HL-60/S4 treated with phorbol 12-myristate 13-acetate at 8.2 ng/mL for 4 days and 3 days (cell line): ENCODE data around the gene ANKFN1.

Experiments used
- in situ Hi-C: fragments of 300-500 bp; cut with MboI; formaldehyde crosslinking; loops from 2 replicates; pipeline ENCODE4 v1.15.0; 2022; ENCODE audit warnings: low sequenced_read_pairs

ANKFN1 gene

DNA sequence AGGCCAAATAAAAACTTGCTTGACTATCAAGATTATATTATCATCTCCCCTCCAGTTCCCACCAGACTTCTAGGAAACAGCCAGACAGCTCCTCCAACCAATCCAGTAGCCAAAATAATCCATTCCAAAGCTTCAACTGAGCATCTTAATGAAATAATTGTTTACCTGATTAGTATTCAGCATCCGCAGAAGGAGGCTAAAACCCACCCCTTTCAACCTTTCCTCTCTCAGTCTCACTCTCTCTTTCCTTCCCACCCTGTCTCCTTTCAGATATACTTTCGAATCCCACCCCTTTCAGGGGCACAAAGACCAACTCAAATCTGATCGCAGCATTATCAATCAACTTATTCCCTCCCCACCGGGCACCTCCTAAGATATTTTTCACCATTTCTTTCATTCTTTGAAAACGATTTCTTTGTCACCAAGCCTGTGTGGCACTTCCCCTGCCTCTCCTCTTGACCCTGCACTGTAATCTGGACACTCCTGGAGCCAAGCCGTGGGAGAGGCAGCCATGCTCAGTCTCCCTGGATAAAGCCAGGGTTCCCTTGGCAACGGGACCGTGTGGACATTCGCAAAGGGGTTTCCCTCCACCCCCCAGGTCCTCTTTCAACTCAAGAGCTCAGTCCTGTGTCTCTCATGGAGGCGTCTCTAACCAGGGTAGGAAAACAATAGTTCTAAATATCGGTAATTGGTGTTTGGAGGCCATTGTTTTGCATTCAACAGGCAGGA lies at the start of gene ANKFN1:
Gene ANKFN1 (plus strand): TSS at position 602 of the 729 bp plus-strand sequence. CDS start 59,193 bp downstream, outside the sequence.
- in situ Hi-C loops = no loop called here

- in situ Hi-C loops = no loop called here
These were observed 44.4 kb upstream of the ANKFN1 start for GRCh38 chr17:56108811-56109284.

DNA sequence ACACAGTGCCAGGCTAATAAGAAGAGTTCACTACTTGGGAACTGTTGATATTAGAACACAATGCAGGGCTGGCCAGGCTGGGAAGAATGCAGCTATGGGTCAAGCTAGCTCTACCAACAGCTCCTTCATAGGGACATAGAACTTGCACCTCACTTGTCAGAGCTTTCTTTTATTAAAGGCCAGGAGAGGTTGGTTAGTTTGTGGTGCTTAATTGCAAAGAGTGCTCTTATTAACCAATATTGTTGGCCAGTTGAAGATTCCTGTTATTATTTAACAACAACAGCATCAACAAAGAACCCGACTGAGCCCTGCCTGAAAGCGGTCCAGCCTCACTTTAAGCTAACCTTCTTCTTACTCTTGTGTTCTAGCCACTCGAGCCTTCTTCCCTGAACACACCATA lies 43.4 kb upstream of the ANKFN1 start:
- in situ Hi-C loops = no loop called here

DNA sequence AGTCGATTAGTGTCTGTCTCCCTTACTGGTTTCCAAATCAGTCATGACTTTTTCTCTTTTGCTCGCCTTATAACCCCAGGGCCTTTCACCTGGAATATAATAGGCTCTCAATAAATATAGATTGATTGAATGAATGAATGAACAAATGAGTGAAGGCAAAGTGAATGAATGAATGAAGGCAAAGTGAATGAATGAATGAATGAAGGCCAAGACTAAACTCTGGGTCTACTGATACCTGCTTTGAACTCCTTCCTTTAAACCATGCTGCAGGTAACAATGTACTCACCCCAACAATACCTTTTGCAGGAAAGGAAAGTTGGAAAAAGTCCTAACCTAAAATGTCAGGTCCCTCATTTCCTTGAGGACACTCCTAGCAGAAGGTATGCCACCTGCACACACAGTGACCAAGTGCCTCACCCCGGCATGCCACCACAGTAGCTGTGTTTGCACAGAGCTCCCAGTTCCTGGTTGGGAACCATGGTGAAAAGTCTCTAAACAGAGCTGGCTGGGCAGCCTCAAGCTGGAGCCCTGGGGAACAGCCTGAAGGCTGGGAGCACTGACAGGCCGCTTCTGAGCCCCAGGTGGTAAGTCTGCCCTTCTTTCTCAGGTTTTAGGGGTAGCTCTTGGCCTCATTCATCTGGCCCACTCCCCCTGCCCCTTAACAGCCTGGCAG lies 42.7 kb upstream of the ANKFN1 start:
- in situ Hi-C loops = no loop called here

- in situ Hi-C loops = no loop called here
These were observed 41.4 kb upstream of the ANKFN1 start for GRCh38 chr17:56111706-56112485.

DNA sequence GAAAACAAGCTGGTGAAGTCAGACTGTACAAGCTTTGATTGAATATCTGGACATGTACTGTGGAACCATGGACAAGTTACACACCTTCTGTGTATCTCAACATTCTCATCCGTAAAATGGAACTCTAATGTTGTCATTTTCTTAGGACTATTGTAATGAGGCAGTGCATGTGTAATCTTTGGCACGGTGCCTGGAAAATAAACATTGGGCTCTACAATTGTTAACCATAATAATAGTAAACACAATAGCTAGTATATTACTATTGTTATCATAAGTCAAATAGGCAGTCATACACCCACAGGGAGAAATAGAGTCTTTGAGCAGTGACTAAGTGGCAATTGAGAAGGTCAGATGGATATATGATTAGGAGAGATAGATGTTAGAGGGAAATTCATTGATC lies 39.8 kb upstream of the ANKFN1 start:
- in situ Hi-C loops = no loop called here

GRCh38 chr17:56114469-56114868 lies 38.8 kb upstream of the ANKFN1 start:
- in situ Hi-C loops = no loop called here

DNA sequence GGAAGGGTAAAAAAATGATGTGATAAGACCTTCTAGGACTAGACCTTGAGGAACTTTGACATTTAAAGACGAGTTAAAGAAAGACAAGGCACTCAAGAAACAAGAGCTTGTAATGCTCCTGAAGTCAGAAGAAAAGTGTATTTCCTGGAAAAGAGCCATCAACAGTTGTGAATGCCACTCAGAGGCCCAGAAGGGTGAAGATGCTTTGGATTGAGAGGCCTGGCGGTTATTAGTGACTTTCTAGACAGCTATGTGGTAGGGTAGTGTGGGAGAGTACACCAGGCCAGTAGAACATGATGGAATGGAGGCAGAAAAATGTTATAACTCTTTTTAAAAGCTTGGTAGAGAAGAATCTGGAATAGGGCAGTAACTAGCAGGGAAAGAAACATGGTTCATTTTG lies 34.1 kb upstream of the ANKFN1 start:
- in situ Hi-C loops = no loop called here

GRCh38 chr17:56119936-56120335 lies 33.3 kb upstream of the ANKFN1 start:
- in situ Hi-C loops = no loop called here

- in situ Hi-C loops = no loop called here
These were observed 31.9 kb upstream of the ANKFN1 start for GRCh38 chr17:56121191-56122051.

DNA sequence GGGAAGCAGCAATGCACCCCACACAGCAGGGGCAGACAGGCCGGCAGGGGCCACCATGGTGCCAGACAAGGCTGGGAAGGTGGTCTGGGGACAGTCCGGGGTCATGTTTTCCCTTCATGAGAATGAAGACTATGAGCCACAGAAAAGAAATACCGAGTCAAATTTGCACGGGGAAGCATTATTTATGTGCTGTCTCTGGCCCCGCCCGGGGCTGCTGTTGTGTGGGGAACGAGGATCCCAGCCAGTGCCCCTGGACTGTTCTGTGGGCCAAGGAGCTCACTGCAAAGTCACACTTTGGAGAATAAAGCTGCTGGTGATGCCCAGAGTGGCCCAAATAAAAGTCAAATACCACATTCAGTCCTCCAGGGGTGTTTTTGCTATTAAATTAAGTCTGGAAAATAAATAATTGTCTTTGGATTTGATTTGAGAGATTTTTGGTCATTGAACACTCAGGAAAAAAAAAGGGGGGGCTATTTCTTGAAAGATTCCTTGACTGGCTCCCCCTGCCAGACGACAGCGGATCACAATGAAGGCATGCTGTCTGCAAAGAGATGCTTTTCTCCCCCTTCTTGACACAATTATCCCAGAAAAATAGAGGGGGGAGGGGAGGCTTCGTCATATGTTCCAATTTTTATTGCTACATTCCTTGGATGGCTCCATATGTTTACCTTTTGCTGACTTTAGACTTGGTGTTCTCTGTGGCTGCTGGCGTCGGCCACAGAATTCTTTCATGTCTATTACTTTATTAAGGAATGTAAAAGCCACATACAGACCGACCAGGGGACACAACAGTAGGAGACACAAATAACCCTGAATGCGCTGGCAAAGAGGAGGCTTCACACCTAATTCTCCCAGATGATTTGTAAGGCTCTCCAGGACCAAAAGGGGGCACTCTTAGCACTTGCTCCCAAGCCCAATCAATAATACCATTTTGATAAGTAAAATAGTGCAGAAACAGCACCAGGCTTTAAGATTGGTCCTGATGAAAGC lies 27.1 kb upstream of the ANKFN1 start:
- in situ Hi-C loops = no loop called here

- in situ Hi-C loops = no loop called here
These were observed 23.2 kb upstream of the ANKFN1 start for GRCh38 chr17:56130026-56130425.

GRCh38 chr17:56130631-56131030 lies 22.6 kb upstream of the ANKFN1 start:
- in situ Hi-C loops = no loop called here

DNA sequence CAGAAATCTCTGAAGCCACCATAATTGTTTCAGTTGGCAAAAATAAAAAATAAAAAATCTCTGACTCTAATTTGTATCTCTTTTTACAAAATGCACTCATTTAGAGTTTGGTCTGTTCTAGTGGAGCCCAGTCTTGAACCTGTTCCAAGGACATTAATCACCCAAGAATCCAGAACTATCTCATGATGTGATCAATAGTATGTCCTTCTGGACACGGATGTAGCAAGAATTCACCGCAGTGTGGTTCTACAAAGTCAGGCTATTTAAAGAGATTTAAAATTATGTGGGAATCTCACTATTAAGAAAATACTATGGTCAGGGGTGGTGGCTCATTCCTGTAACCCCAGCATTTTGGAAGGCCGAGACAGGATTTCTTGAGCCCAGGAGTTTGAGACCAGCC lies 21.8 kb upstream of the ANKFN1 start:
- in situ Hi-C loops = no loop called here

DNA sequence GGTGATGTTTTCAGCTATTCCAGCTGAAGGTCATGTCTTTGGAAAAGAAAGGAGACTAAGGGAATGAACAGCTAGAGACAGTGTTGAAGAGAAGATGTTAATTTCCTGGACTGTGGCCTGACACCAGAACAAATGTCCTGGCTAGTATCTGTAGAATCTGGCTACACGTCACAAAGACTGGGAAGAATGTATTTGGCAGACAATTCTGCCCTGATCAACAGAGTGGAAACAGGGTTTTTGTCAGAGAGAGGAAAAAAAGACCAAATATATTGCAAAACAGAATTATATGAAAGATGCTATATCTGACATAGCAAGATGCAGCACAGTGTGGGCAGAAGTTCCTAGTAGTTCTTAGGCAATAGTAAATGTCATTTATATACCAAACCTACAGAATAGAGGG lies 17.0 kb upstream of the ANKFN1 start:
- in situ Hi-C loops = no loop called here

DNA sequence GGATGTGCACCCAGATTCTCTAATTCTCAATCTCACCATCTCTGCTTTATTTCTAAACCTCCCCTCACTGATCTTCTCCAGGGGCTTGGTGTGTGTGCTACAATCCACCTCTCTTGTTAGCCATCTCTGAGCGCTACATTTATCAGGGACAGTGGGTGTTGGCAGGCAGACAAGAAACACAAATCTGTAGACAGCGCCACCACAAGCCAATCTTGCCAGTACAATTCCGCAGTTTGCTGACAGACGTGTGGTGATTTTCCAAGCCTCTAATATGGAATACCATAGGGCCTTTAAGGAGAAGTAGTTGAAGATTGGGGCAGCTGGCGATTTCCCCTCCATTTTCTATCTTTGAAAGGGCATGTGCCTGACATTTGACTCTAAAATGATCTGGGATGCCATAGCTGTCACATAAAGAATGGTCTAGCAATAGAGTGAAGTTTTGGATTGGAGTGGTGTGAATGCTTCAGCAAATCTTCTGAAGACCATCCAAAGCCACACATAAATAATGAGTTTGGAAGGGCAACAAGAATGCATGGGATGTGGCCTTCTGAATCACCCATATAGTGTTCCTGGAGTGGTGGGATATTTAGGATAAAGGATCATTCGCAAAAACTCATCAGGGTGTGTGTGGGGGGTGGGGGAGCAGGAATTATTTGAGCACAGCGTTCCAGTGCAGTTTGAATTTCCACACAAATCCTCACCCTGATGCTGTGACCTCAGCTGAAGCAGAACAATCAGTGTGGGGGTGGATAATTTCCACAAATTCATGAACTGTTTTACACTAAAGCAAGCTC lies 12.0 kb upstream of the ANKFN1 start:
- in situ Hi-C loops = no loop called here

DNA sequence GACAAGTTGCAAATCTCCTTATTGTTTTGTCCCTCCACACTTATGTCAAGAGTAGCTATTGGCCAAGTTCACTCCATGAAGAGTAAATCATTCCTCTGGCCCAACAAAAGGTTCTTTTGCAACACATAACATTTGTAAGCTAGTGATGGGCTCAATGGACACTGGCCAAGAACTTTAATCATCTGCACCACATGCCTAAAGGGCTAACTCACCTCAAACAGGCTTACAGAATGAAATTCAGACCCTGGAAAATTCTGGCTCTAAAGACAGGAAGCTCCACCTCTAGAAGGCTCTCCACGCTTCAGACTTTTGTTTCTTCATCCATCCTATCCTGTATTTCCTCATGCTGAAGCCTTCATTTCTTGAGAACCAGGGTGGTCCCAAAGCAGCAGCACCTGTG lies 10.9 kb upstream of the ANKFN1 start:
- in situ Hi-C loops = no loop called here

DNA sequence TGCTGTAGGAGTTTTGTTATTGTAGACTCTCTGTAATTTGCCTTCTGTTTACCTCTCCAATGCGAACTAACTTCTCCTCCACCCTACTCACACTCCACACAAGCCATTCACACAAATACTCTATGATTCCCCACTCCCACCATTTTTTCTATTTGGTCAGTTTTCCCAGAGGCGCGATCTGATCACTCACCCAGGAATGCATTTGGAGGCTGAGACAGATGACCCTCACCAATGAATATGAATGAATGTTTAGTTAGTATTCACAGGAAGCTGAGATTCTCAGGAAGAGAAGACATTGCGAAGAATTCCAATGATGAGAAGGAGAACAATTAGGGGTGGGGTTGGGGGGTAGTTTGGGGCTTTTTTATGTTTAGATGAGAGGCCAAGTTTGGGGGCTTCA lies 10.5 kb upstream of the ANKFN1 start:
- in situ Hi-C loops = no loop called here

GRCh38 chr17:56144223-56144622 lies 9.1 kb upstream of the ANKFN1 start:
- in situ Hi-C loops = no loop called here
